ENCODE results near the gene NRROS. TPM values are rescaled to one million over a fixed set of nuclear protein-coding genes. Genes with fewer than 3 reads are reported as not detected.

The NRROS gene
- polyA plus RNA-seq, 1 of the 3 experiments (the other 2 are of a cell fraction): 0.25 TPM

DNA sequence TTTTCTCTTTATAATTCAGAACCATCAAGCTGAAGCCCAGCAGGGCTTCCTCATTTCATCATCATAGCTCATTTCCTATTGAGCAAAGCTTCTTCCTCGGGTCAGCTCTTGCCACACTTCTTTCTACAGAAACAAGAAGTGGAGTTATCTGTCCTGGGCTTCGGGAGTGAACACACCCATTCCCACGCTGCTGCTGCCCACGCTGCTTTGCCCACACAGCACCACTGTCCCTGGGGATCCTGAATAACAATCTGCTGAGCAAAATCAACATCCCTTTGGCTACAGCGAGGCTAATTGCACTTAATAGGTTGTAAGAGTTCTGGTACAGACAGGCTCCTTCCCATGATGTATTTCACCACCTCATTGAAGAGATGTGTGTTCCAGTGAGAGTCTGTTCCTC, 48.9 kb downstream of the NRROS start:
- no peak overlapping the region for H3K4me3 ChIP-seq (ENCODE audit: low read depth in 2 of 2, low read length in 1 of 2)
- peak overlapping the region; percentile 49; the same call in 1 of the 2 replicates for H2AFZ ChIP-seq (ENCODE audit: low read depth)
- peaks cover 0 to 6% of the 10 kb centered on the region in 2 experiments; a peak in 2 of 4 replicates for H3K4me1 ChIP-seq (ENCODE audit: control insufficient read depth in 1 of 2, insufficient read depth in 2 of 2, low read depth in 1 of 2, low read length in 1 of 2)
- TF ChIP-seq FOXJ3 (CRISPR knock-in tag; IDR thresholded peaks at IDR 0.05) (no peak), MEF2A (IDR thresholded peaks at IDR 0.05; ENCODE audit: borderline replicate concordance, low read depth) (no peak), JUND (IDR thresholded peaks at IDR 0.05) (no peak), EP300 (IDR thresholded peaks at IDR 0.05; ENCODE audit: borderline replicate concordance in 1 of 2, low read depth in 1 of 2, low read length in 1 of 2) (no peak), RFX5 (IDR thresholded peaks at IDR 0.05; ENCODE audit: low read length) (no peak)
- no peaks in the 10 kb centered on the region for H3K36me3 ChIP-seq (replicated peaks in 1 of 2; ENCODE audit: control insufficient read depth in 1 of 2, insufficient read depth in 2 of 2, low read length in 1 of 2)
- no peaks in the 10 kb centered on the region for H3K9me2 ChIP-seq
- no peak overlapping the region for H3K4me2 ChIP-seq
- no peaks in the 10 kb centered on the region for H3F3A ChIP-seq (replicated peaks; ENCODE audit: insufficient read depth)
- no peaks in the 10 kb centered on the region for H4K20me1 ChIP-seq (ENCODE audit: insufficient read depth)
- no peaks in the 10 kb centered on the region for H3K9me3 ChIP-seq
- POLR2A ChIA-PET: no interaction called here
- no peak overlapping the region for H3K9ac ChIP-seq
- DNase-seq: no peak
- WGBS (ENCODE audit: low lambda C conversion rate): 28% methylated on average over 5 of the region's 5 CpGs
- H3K79me2 ChIP-seq (ENCODE audit: insufficient read depth): no peaks in the 10 kb centered on the region
- H3K27ac ChIP-seq (ENCODE audit: low read depth in 2 of 2, low read length in 1 of 2): no peak overlapping the region
- CTCF ChIA-PET: interaction anchor here (0.6 to 5.2 kb wide), 5 partner anchors 13 to 435 kb away, joined by 3 to 37 read pairs (median 6); no protein-coding TSS in a partner anchor
- no peaks in the 10 kb centered on the region for H3K27me3 ChIP-seq (ENCODE audit: insufficient read depth)

DNA sequence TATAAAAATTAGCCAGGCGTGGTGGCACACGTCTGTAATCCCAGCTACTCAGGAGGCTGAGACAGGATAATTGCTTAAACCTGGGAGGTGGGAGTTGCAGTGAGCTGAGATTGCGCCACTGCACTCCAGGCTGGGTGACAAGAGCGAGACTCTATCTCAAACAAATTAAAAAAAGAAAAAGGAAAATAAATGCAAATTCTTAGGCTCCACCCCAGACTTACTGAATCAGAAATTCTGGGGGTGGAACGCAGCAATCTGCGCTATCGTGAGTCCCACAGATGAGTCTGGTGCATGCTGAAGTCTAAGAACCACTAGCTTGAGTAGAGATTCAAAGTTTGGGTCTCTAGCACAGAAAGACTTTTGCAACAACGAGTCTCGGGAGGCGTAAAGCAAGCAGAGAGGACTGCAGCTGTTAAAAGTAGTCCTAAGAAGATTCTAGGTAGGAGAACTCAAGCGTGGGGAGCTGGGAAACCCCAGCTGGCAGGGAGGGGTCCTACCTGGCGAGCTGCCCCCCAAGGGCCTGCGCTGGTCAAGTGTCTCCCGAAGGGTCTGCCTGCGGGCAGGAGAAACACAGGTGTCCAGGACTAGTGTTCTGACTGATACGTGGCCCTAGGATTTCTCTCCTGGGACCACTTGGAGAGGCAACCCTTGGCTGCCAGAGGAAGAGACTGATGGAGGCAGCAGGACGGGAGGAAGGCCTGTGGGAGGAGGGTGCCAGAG, 50.6 kb downstream of the NRROS start:
- POLR2A ChIA-PET: no interaction called here
- Histone ChIP-seq H3F3A (replicated peaks; ENCODE audit: insufficient read depth) (no peaks in the 10 kb centered on the region), H2AFZ (ENCODE audit: low read depth) (no peak overlapping the region), H3K27ac (ENCODE audit: low read depth in 2 of 2, low read length in 1 of 2) (no peak overlapping the region), H3K4me3 (ENCODE audit: low read depth in 2 of 2, low read length in 1 of 2) (no peak overlapping the region), H4K20me1 (ENCODE audit: insufficient read depth) (no peaks in the 10 kb centered on the region), H3K27me3 (ENCODE audit: insufficient read depth) (no peaks in the 10 kb centered on the region), H3K4me2 (no peak overlapping the region), H3K9me2 (no peaks in the 10 kb centered on the region), H3K4me1 (ENCODE audit: control insufficient read depth in 1 of 2, insufficient read depth in 2 of 2, low read depth in 1 of 2, low read length in 1 of 2) (peaks cover 0 to 4% of the 10 kb centered on the region in 2 experiments; a peak in 2 of 4 replicates), H3K79me2 (ENCODE audit: insufficient read depth) (no peaks in the 10 kb centered on the region), H3K36me3 (replicated peaks in 1 of 2; ENCODE audit: control insufficient read depth in 1 of 2, insufficient read depth in 2 of 2, low read length in 1 of 2) (no peaks in the 10 kb centered on the region), H3K9ac (no peak overlapping the region), H3K9me3 (no peaks in the 10 kb centered on the region)
- no peak for DNase-seq
- no peak for TF ChIP-seq MAX (IDR thresholded peaks at IDR 0.05; ENCODE audit: low read depth)
- TF ChIP-seq USF1 (IDR thresholded peaks at IDR 0.05; ENCODE audit: borderline replicate concordance, low read depth): no peak
- no peak for TF ChIP-seq FOXJ3 (CRISPR knock-in tag; IDR thresholded peaks at IDR 0.05)
- TF ChIP-seq GATA2 (CRISPR knock-in tag; IDR thresholded peaks at IDR 0.05): no peak
- TF ChIP-seq EZH2phosphoT487 (IDR thresholded peaks at IDR 0.05; ENCODE audit: borderline replicate concordance, low read depth): no peak
- TF ChIP-seq RFX5 (IDR thresholded peaks at IDR 0.05; ENCODE audit: low read length): no peak
- TF ChIP-seq FOSL2 (IDR thresholded peaks at IDR 0.05; ENCODE audit: borderline replicate concordance, low read depth): no peak
- TF ChIP-seq TCF12 (IDR thresholded peaks at IDR 0.05): no peak
- TF ChIP-seq EP300 (IDR thresholded peaks at IDR 0.05; ENCODE audit: borderline replicate concordance in 1 of 2, low read depth in 1 of 2, low read length in 1 of 2): no peak
- no peak for TF ChIP-seq RCOR1 (IDR thresholded peaks at IDR 0.05; ENCODE audit: low read length)
- TF ChIP-seq NRF1 (IDR thresholded peaks at IDR 0.05; ENCODE audit: low read depth, low read length): no peak
- no peak for TF ChIP-seq JUND (IDR thresholded peaks at IDR 0.05)
- TF ChIP-seq, protein P1, sequence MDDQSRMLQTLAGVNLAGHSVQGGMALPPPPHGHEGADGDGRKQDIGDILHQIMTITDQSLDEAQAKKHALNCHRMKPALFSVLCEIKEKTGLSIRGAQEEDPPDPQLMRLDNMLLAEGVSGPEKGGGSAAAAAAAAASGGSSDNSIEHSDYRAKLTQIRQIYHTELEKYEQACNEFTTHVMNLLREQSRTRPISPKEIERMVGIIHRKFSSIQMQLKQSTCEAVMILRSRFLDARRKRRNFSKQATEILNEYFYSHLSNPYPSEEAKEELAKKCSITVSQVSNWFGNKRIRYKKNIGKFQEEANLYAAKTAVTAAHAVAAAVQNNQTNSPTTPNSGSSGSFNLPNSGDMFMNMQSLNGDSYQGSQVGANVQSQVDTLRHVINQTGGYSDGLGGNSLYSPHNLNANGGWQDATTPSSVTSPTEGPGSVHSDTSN (IDR thresholded peaks at IDR 0.05): no peak
- no peak for TF ChIP-seq TEAD4 (IDR thresholded peaks at IDR 0.05; ENCODE audit: borderline replicate concordance, insufficient read depth)
- no peak for TF ChIP-seq USF2 (IDR thresholded peaks at IDR 0.05; ENCODE audit: borderline replicate concordance, low read depth, low read length)
- no peak for TF ChIP-seq MXI1 (IDR thresholded peaks at IDR 0.05; ENCODE audit: low read depth, low read length)
- TF ChIP-seq RAD21 (IDR thresholded peaks at IDR 0.05; ENCODE audit: low read length): no peak
- CTCF ChIA-PET: interaction anchor here (1.3 to 1.9 kb wide), 2 partner anchors 81 to 253 kb away, joined by 3 to 7 read pairs; partner anchors contain the start of gene NCBP2
- 90% methylated on average over 17 of the region's 17 CpGs for WGBS (ENCODE audit: low lambda C conversion rate)
